ENCODE data around the gene MYO5B. TPM values are rescaled to one million over a fixed set of nuclear protein-coding genes. Genes with fewer than 3 reads are reported as not detected.
"Not testable (repeated sequence)": the region's sequence is repeated elsewhere in the genome, so short reads cannot be mapped to it uniquely, and the experiment has no call there.

MYO5B gene
- total RNA-seq, 1 experiment from 2014 or later: 25.9 TPM

GRCh38 chr18:50099725-50100407 is 95.1 kb downstream of the MYO5B start:
- ChIA-PET CTCF (interaction anchor here (0.6 to 2.3 kb wide), 7 partner anchors 11 to 590 kb away, joined by 3 to 6 read pairs (median 3); no protein-coding TSS in a partner anchor), POLR2A (interaction anchor here (0.6 to 1.6 kb wide), 7 partner anchors 12 to 102 kb away, joined by 3 to 5 read pairs (median 3); partner anchors contain the start of gene MYO5B)
- no TSS peak for BruUV-seq (replicated peaks)
- Mint-ChIP-seq H3K4me1 (ENCODE audit: insufficient read depth, unreplicated experiment) (peaks cover 38% of the 10 kb centered on the region), H3K9me3 (ENCODE audit: unreplicated experiment) (peaks cover 7% of the 10 kb centered on the region), H3K27me3 (ENCODE audit: insufficient read depth, unreplicated experiment) (no peaks in the 10 kb centered on the region), H3K36me3 (ENCODE audit: insufficient read depth, unreplicated experiment) (no peaks in the 10 kb centered on the region), H3K27ac (ENCODE audit: low read depth, unreplicated experiment) (peak overlapping the region; percentile 91), H3K4me3 (ENCODE audit: unreplicated experiment) (no peak overlapping the region)
- DNase-seq (ENCODE audit: unreplicated experiment): peak; percentile 45
- intact Hi-C loops (cut with micrococcal nuclease): no loop called here
- TF ChIP-seq CTCF (IDR thresholded peaks at IDR 0.05; ENCODE audit: unreplicated experiment): no peak

GRCh38 chr18:50097702-50098101 is 97.2 kb downstream of the MYO5B start:
- intact Hi-C loops (cut with micrococcal nuclease): no loop called here
- POLR2A ChIA-PET: no interaction called here
- peak; percentile 39 for DNase-seq (ENCODE audit: unreplicated experiment)
- H3K9me3 Mint-ChIP-seq (ENCODE audit: unreplicated experiment): peaks cover 7% of the 10 kb centered on the region
- CTCF ChIA-PET: no interaction called here
- peaks cover 34% of the 10 kb centered on the region for H3K4me1 Mint-ChIP-seq (ENCODE audit: insufficient read depth, unreplicated experiment)
- H3K4me3 Mint-ChIP-seq (ENCODE audit: unreplicated experiment): no peak overlapping the region
- TF ChIP-seq CTCF (IDR thresholded peaks at IDR 0.05; ENCODE audit: unreplicated experiment): no peak
- BruUV-seq (replicated peaks): no TSS peak
- H3K27me3 Mint-ChIP-seq (ENCODE audit: insufficient read depth, unreplicated experiment): no peaks in the 10 kb centered on the region
- H3K27ac Mint-ChIP-seq (ENCODE audit: low read depth, unreplicated experiment): peak overlapping the region; percentile 75
- no peaks in the 10 kb centered on the region for H3K36me3 Mint-ChIP-seq (ENCODE audit: insufficient read depth, unreplicated experiment)

- no peak overlapping the region for H3K4me3 Mint-ChIP-seq (ENCODE audit: unreplicated experiment)
- no peaks in the 10 kb centered on the region for H3K36me3 Mint-ChIP-seq (ENCODE audit: insufficient read depth, unreplicated experiment)
- H3K27me3 Mint-ChIP-seq (ENCODE audit: insufficient read depth, unreplicated experiment): no peaks in the 10 kb centered on the region
- POLR2A ChIA-PET: no interaction called here
- CTCF ChIA-PET: no interaction called here
- no TSS peak for BruUV-seq (replicated peaks)
- TF ChIP-seq CTCF (IDR thresholded peaks at IDR 0.05; ENCODE audit: unreplicated experiment): no peak
- H3K9me3 Mint-ChIP-seq (ENCODE audit: unreplicated experiment): peaks cover 7% of the 10 kb centered on the region
- DNase-seq (ENCODE audit: unreplicated experiment): no peak
- H3K4me1 Mint-ChIP-seq (ENCODE audit: insufficient read depth, unreplicated experiment): peaks cover 32% of the 10 kb centered on the region
- intact Hi-C loops (cut with micrococcal nuclease): no loop called here
- no peak overlapping the region for H3K27ac Mint-ChIP-seq (ENCODE audit: low read depth, unreplicated experiment)
Measured at GRCh38 chr18:50096766-50097435, 98.0 kb downstream of the MYO5B start.

- H3K9me3 Mint-ChIP-seq (ENCODE audit: unreplicated experiment); H3K4me3 Mint-ChIP-seq (ENCODE audit: unreplicated experiment); intact Hi-C loops (cut with micrococcal nuclease); BruUV-seq (replicated peaks); CTCF ChIA-PET; H3K36me3 Mint-ChIP-seq (ENCODE audit: insufficient read depth, unreplicated experiment); DNase-seq (ENCODE audit: unreplicated experiment); H3K27ac Mint-ChIP-seq (ENCODE audit: low read depth, unreplicated experiment); POLR2A ChIA-PET; H3K27me3 Mint-ChIP-seq (ENCODE audit: insufficient read depth, unreplicated experiment): not testable (repeated sequence)
- H3K4me1 Mint-ChIP-seq (ENCODE audit: insufficient read depth, unreplicated experiment): peaks cover 23% of the 10 kb centered on the region
Measured at GRCh38 chr18:50094786-50095185, 100.2 kb downstream of the MYO5B start.
